HG03108 (cell line): ENCODE data around the gene SLC34A2.
"Not testable (repeated sequence)": the region's sequence is repeated elsewhere in the genome, so short reads cannot be mapped to it uniquely, and the experiment has no call there.

Experiments
- ATAC-seq: cut with Tn5 transposase; IDR thresholded peaks from one replicate; pipeline ENCODE4 v1.9.1; 2021; ENCODE audit warnings: moderate library complexity; ENCODE audit not compliant: unreplicated experiment

SLC34A2 gene

DNA sequence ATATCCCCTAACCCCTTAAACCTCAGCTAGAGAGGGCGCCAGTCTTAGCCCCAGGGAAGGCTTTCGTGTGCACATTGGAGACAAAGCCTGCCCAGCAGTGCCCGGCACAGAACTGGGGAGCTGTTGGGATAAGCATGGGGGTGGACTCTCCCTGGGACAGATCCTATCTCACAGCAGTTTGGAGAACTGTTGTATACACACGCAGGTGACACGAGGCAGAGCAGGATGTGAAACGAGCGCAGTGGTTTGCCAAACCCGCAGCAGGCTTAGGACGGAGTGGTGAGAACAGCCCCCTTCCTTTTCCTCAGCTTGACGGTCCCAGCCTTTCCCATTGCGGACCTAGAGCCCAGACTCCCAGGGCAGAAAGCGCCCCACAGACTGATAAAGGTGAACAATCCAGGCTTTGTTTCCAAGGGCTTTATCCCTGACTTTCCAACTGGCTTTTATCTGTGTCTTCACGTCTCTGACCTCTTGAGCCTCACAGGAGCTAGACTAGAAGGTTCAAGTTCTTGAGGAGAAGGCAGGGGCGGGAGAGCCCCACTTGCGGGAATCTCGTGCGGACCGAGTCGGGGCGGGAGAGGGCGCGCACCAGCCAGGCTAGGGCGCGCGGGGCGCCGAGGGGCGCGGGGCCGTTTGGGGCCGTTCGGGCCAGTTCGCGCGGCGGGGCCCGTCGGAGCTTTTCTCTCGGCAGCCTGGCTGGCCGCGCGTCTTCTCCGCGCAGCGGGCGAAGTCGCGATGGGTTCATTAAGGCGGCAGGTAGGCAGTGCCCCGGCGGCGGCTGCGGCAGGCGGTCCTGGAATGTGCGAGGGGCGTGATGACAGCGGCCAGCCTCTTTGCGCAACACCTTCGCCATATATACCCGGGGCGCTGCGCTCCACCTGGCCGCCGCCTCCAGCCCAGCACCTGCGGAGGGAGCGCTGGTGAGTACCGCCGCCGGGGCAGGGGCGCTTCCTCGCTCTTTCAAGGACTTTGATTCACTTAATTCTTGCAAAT is at the start of gene SLC34A2:
Gene SLC34A2, plus strand, starts transcription at position 881 of the 993 bp plus-strand sequence. CDS start 6,650 bp downstream, outside the sequence.
- no peak for ATAC-seq

DNA sequence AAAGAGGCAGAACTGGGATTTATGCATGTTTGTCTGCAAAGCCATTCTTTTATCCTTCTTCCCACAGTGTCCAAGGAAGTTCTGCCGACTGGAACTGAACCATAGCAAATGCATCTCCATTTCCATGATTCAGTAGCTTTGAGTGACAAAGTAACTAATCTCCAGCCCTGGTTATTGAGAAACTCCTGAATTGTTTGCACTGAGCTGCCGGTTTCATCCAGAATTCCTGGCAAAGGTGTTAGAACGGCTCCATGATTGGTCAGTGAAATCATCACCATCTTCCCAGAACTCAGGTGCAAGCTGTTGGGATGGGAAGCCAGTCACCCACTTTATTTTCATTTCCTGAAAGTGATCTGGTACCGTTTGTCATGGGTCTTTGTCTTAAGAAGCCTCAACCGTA is 47.0 kb upstream of the SLC34A2 start:
- no peak for ATAC-seq

GRCh38 chr4:25609976-25610375 is 45.7 kb upstream of the SLC34A2 start:
- ATAC-seq = no peak

GRCh38 chr4:25613613-25614012 is 42.0 kb upstream of the SLC34A2 start:
- ATAC-seq = not testable (repeated sequence)

GRCh38 chr4:25614807-25615206 is 40.8 kb upstream of the SLC34A2 start:
- no peak for ATAC-seq

DNA sequence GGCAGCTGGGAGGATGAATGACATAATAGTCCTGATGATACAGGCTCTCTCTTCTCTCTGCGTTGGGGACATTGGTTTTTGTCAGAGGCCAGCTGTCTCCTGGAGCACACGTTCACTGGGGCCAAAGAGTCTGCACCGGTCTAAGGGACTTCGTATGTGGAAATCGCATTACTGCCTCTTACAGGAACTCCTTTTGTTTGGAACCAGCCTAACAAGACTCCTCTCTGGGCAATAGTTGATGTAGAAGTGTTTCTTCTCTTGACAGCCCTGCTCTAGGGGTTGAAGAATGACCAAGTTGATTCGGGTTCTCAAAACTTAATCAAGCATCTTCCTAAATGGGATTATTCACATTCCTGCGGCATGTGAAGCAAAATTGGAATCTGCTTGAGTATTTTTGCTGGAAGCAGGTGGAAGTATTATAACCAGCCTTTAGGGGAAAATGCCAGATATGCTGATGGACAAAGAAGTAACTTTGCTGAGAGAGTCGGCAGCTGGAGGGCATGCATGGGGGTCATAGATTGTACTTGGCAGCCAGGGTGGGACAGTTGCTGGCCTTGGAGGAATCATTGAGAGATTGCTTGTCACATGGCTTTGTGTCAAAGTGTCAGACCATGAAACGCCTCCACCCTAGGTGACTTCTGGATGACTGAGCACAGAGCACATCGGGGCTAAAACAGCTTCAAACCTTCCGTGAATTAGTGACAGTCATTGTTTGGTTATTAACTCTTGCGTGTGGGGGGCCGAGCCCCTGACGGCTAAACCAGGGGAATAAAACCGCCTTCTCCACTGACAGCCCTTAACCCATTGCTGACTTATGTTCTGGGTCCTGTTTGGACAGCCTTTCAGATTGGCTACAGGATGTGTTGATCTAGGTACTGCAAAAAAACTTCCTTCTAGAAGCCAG is 34.4 kb upstream of the SLC34A2 start:
- peak; percentile 65 for ATAC-seq

DNA sequence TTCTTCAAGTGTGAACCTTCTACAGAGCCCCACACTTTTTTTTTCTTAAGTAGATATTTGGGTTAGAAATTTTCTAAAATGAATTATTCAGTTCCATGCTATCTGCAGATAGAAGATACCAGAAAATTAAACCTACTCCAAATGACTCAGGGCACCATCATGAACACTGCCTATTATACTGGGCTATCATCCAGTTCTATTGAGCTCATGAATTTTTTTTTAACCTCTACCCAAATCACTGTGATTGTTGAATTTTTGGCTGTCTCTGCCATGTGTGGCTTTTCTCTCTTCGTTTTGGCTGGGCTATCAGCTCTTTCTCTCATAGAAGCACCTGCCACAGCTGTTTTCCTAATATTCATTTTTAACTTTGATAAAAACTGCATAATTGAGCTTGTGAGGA is 31.0 kb upstream of the SLC34A2 start:
- no peak for ATAC-seq

GRCh38 chr4:25628451-25628850 is 27.2 kb upstream of the SLC34A2 start:
- no peak for ATAC-seq

DNA sequence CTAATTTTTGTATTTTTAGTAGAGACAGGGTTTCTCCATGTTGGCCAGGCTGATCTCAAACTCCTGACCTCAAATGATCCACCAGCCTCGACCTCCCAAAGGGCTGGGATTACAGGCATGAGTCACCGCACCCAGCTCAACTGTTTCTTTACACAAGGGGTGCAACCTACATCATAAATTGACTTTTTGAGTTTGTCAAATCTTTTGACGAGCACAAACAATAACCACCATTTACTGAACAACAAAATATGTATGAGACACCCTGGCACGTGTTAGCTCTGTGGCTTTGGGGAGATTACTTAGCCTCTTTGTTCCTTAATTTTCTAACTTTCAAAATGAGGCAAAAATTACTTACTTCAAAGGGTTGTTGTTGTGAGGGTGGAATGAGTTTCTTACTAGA is 23.5 kb upstream of the SLC34A2 start:
- no peak for ATAC-seq

GRCh38 chr4:25633541-25633940 is 22.1 kb upstream of the SLC34A2 start:
- ATAC-seq = no peak

GRCh38 chr4:25635501-25635900 is 20.1 kb upstream of the SLC34A2 start:
- ATAC-seq = no peak

- ATAC-seq = no peak
Observed at GRCh38 chr4:25637581-25638220, 17.9 kb upstream of the SLC34A2 start.

- ATAC-seq = no peak
Observed at GRCh38 chr4:25638221-25638601, 17.4 kb upstream of the SLC34A2 start.

DNA sequence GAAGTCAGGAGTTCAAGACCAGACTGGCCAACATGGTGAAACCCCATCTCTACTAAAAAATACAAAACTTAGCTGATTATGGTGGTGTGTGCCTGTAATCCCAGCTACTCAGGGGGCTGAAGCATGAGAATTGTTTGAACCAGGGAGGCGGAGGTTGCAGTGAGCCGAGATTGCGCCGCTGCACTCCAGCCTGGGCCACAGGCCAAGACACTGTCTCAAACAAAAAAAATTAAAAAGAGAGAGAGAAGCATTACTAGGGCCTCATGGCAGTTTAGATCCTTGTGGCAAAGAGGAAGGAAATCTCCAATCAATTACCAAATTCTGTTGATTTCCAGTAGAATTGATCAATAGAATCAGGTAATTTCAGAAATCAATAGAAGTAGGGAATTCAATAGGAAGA is 16.8 kb upstream of the SLC34A2 start:
- no peak for ATAC-seq

DNA sequence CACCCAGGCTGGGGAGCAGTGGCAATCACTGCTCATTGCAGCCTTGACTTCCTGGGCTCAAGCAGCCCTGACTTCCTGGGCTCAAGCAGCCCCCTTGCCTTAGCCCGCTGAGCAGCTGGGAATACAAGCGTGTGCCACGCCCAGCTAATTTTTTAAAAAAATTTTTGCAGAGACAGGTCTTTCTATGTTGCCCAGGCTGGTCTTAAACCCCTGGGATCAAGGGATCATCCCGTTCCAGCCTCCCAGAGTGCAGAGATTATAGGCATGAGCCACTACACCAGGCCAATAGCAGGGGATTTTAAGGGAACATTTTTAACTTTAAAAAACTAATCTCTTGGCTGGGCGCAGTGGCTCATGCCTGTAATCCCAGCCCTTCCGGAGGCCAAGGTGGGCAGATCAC is 5.3 kb upstream of the SLC34A2 start:
- ATAC-seq = no peak

GRCh38 chr4:25651682-25652081 is 4.0 kb upstream of the SLC34A2 start:
- ATAC-seq = no peak

DNA sequence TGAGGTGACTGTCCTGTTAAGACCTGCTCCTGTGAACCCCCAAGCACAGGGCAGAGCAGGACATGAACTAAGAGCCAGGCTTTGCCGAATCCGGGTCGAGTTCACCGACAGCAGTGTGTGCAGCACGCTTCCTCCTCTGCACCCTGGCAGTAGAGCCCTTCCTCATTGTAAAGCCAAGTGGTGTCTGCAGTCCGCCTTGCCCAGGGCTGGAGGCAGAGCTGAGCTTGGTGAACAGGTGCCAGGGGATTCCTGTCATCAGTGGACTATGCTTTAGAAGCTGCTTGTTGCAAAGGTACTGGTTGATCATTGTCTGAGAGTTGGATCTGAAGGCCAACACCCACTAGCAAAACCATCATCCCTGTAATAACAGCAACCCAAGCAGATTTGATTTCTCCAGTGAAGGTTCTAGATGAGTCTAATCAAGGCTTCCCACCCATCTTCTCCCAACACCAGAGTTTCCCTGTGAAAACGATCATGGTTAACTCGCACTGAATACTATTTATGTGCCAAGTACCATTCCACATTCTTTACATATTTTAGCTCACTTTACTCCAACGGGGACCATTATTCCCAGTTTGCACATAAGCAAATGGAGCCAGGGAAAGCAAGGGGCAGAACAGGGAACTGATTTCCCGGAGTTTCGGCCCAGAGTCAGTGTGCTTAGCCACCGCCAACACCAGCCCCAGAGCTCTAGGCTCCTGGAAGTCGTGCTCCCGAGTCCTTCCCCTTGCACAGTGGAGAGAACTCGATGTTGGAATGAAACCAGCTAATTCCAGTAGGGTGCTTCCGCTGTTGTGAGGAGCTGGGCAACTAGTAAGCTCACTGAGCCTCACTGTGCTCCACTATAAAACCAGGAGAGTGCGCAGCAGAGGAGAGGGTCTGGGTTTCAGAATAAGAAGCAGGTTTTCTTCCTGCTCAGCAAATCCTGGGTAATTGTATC is 1.4 kb upstream of the SLC34A2 start:
- no peak for ATAC-seq

DNA sequence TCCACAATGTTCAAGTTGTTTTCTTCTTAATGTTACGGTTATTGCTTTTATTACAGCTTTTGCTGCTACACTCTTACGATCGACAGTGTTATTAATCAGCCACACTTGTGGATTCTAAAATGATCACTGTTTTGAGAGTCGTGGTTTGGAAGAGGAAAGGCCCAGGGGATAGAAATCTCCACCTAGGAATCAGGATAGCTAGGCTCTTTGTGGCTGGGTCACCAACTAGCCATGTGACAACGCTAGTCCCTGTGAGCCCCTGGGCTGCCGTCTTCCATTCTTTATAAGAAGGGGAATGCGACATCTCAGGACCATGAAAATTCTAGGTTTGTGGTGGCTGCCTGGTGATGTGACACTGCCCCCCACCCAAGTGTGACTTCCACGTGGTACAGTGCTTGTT is 380 bp downstream of the SLC34A2 start:
- ATAC-seq = no peak

- no peak for ATAC-seq
Observed at GRCh38 chr4:25658357-25658771, 2.7 kb downstream of the SLC34A2 start.

DNA sequence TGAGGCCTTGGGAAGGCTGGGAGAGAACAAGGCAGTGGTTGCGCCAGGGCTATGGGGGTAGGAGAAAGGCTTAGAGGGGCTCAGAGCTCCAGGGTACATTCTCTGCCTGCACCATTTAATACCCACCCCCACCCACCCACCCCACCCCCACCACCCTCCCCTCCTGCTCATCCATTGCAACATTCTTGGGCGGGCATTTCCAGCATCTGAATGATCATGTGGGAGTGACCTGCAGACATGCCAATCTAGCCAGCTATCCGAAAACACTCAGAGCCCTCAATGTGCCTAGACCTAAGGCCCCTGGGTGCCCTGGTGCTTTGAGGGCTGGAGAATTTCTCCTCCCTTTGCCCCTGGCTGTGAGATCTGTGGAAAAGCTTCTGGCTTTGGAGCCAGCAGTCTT is 3.1 kb downstream of the SLC34A2 start:
- ATAC-seq = no peak
